Keratinocyte (primary cell): ENCODE measurements around the gene GLDN. TPM values are rescaled to one million over a fixed set of nuclear protein-coding genes. Genes with fewer than 3 reads are reported as not detected.

Source experiments
- DNase-seq: peaks from one replicate; pipeline ENCODE4 v3.0.0-alpha.2; 2011; ENCODE audit warnings: low read depth, missing footprints, low spot score
- FAIRE-seq: peaks from 2 replicates; lab custom pipeline; 2011; peaks lifted over from hg19 to GRCh38; lab: Jason Lieb, UNC
- H2AFZ ChIP-seq: 2 replicates; pipeline ENCODE4 v1.6.0; 2012; ENCODE audit warnings: low read length, control low read depth, inconsistent platforms; ENCODE audit not compliant: control insufficient read depth
- H3K27ac ChIP-seq: 2 replicates; pipeline ENCODE4 v1.5.1; 2011; ENCODE audit warnings: low read length; ENCODE audit not compliant: control insufficient read depth, insufficient read depth
- H3K27me3 ChIP-seq: 3 replicates; pipeline ENCODE4 v1.6.0; 2011; ENCODE audit warnings: low read length; ENCODE audit not compliant: control insufficient read depth, insufficient read depth; ENCODE audit errors: extremely low read depth
- H3K36me3 ChIP-seq, 2 experiments: 2 replicates in 1 of 2; 3 replicates in 1 of 2; pipeline ENCODE4 v1.5.1; 2011; ENCODE audit warnings: low read length in 2 of 2, mild to moderate bottlenecking in 1 of 2; ENCODE audit not compliant: control insufficient read depth in 2 of 2, insufficient read depth in 2 of 2; ENCODE audit errors: extremely low read depth in 1 of 2
- H3K4me1 ChIP-seq: 3 replicates; pipeline ENCODE4 v1.5.1; 2011; ENCODE audit warnings: low read length; ENCODE audit not compliant: control insufficient read depth, insufficient read depth; ENCODE audit errors: extremely low read depth
- H3K4me2 ChIP-seq: 3 replicates; pipeline ENCODE4 v1.6.0; 2011; ENCODE audit warnings: low read depth, low read length; ENCODE audit not compliant: control insufficient read depth, insufficient read depth; ENCODE audit errors: extremely low read depth
- H3K4me3 ChIP-seq, 3 experiments: fragments of 200-600 bp in 1 of 3; sonication (generic) in 1 of 3; 2 replicates in 2 of 3; 3 replicates in 1 of 3; pipeline ENCODE4 v1.5.1; 2011 to 2016; ENCODE audit warnings: low read length in 3 of 3, mild to moderate bottlenecking in 3 of 3, control low read depth in 2 of 3, inconsistent platforms in 1 of 3, low read depth in 1 of 3, mixed read lengths in 1 of 3, mixed run types in 1 of 3, moderate library complexity in 1 of 3; ENCODE audit not compliant: control insufficient read depth in 2 of 3, insufficient read depth in 2 of 3; ENCODE audit errors: extremely low read depth in 1 of 3
- H3K79me2 ChIP-seq: 2 replicates; pipeline ENCODE4 v1.6.0; 2012; ENCODE audit warnings: low read length; ENCODE audit not compliant: control insufficient read depth, insufficient read depth
- H3K9ac ChIP-seq: 3 replicates; pipeline ENCODE4 v1.6.0; 2011; ENCODE audit warnings: low read length; ENCODE audit not compliant: control insufficient read depth, insufficient read depth; ENCODE audit errors: extremely low read depth
- H3K9me1 ChIP-seq: 3 replicates; pipeline ENCODE4 v1.6.0; 2011; ENCODE audit warnings: low read length; ENCODE audit not compliant: control insufficient read depth, insufficient read depth; ENCODE audit errors: extremely low read depth
- H3K9me3 ChIP-seq: 2 replicates; pipeline ENCODE4 v1.5.1; 2012; ENCODE audit warnings: low read depth, low read length; ENCODE audit not compliant: control insufficient read depth
- H4K20me1 ChIP-seq: 3 replicates; pipeline ENCODE4 v1.6.0; 2011; ENCODE audit warnings: low read length; ENCODE audit not compliant: control insufficient read depth, insufficient read depth; ENCODE audit errors: extremely low read depth
- EZH2 ChIP-seq: IDR thresholded peaks from one replicate; pipeline ENCODE4 v1.6.1; 2012; ENCODE audit warnings: inconsistent platforms, mild to moderate bottlenecking, low read length, moderate library complexity
- dilution Hi-C: fragments of 300-500 bp; cut with MboI; formaldehyde crosslinking; loops from one replicate; pipeline ENCODE4 v1.7.0; 2020; ENCODE audit warnings: low sequenced_read_pairs; ENCODE audit not compliant: extremely low pct_ligation_motif_present
- polyA plus RNA-seq, 5 experiments: library from polyadenylated mRNA; depleted of rRNA in 3 of 5; stranded (reverse) in 3 of 5; stranded (forward) in 1 of 5; unstranded in 1 of 5; fragments of >200 nt; gene quantifications; 1 replicate in 1 of 5; 2 replicates in 3 of 5; 3 replicates in 1 of 5; pipeline versions ENCODE4 v1.2.1 to v1.2.3, GENCODE V29; 2011 to 2012; ENCODE audit warnings: missing spikeins in 2 of 5, low read depth in 1 of 5, low replicate concordance in 1 of 5
- TF ChIP-seq, protein P1 (sequence below), 3 experiments: IDR thresholded peaks in 1 of 3; conservative IDR thresholded peaks in 1 of 3; optimal IDR thresholded peaks in 1 of 3; 2 replicates in 2 of 3; 3 replicates in 1 of 3; pipeline versions ENCODE3 to v1.5.1; 2011; ENCODE audit warnings: low read length in 3 of 3, mild to moderate bottlenecking in 3 of 3, moderate library complexity in 2 of 3, control low read depth in 1 of 3, inconsistent platforms in 1 of 3; ENCODE audit not compliant: insufficient read depth in 2 of 3; ENCODE audit errors: extremely low read depth in 1 of 3

The GLDN gene
- polyA plus RNA-seq, 1 donor (not counting 4 experiments of a cell fraction or from before 2014, with no cell fraction given): 0.09 TPM

DNA sequence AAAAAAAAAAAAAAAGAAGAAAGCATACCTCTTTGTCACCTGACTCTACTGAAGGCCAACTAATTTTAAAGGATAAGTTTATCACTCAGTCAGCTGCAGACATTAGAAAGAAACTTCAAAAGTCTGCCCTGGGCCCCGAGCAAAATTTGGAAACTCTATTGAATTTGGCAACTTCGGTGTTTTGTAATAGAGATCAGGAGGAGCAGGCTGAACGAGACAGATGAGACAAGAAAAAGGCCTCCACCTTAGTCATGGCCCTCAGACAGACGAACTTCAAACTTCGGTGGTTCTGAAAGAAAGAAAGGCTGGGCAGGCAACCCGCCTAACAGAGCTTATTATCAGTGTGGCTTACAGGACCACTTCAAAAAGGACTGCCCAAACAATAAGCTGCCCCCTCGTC is 18.5 kb downstream of the GLDN start:
- H3K9me3 ChIP-seq: no peaks in the 10 kb centered on the region
- H3K79me2 ChIP-seq: no peaks in the 10 kb centered on the region
- H3K9ac ChIP-seq: no peak overlapping the region
- no peaks in the 10 kb centered on the region for H3K9me1 ChIP-seq
- H3K4me2 ChIP-seq: no peak overlapping the region
- peaks cover 8% of the 10 kb centered on the region for H3K27me3 ChIP-seq
- H4K20me1 ChIP-seq: no peaks in the 10 kb centered on the region
- dilution Hi-C loops: no loop called here
- no peak overlapping the region for H2AFZ ChIP-seq
- no peak overlapping the region for H3K4me3 ChIP-seq
- no peaks in the 10 kb centered on the region for H3K4me1 ChIP-seq
- DNase-seq: no peak
- H3K36me3 ChIP-seq: no peaks in the 10 kb centered on the region
- FAIRE-seq: no peak
- no peak overlapping the region for H3K27ac ChIP-seq
- TF ChIP-seq, protein P1, sequence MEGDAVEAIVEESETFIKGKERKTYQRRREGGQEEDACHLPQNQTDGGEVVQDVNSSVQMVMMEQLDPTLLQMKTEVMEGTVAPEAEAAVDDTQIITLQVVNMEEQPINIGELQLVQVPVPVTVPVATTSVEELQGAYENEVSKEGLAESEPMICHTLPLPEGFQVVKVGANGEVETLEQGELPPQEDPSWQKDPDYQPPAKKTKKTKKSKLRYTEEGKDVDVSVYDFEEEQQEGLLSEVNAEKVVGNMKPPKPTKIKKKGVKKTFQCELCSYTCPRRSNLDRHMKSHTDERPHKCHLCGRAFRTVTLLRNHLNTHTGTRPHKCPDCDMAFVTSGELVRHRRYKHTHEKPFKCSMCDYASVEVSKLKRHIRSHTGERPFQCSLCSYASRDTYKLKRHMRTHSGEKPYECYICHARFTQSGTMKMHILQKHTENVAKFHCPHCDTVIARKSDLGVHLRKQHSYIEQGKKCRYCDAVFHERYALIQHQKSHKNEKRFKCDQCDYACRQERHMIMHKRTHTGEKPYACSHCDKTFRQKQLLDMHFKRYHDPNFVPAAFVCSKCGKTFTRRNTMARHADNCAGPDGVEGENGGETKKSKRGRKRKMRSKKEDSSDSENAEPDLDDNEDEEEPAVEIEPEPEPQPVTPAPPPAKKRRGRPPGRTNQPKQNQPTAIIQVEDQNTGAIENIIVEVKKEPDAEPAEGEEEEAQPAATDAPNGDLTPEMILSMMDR (optimal IDR thresholded peaks at IDR 0.05 in 1 of 3, IDR thresholded peaks at IDR 0.05 in 1 of 3, conservative IDR thresholded peaks at IDR 0.05 in 1 of 3; ENCODE audit: extremely low read depth in 1 of 3, insufficient read depth in 2 of 3, low read length in 3 of 3): no peak
- TF ChIP-seq EZH2: no peak

GRCh38 chr15:51363383-51363782 is 21.9 kb downstream of the GLDN start:
- no peak for FAIRE-seq
- dilution Hi-C loops: no loop called here
- H3K4me2 ChIP-seq: no peak overlapping the region

More at GRCh38 chr15:51363383-51363782, 21.9 kb downstream of the GLDN start:
- H3K9ac ChIP-seq: no peak overlapping the region
- H3K4me1 ChIP-seq: no peaks in the 10 kb centered on the region
- TF ChIP-seq, protein P1 (optimal IDR thresholded peaks at IDR 0.05 in 1 of 3, IDR thresholded peaks at IDR 0.05 in 1 of 3, conservative IDR thresholded peaks at IDR 0.05 in 1 of 3; ENCODE audit: extremely low read depth in 1 of 3, insufficient read depth in 2 of 3, low read length in 3 of 3): no peak
- no peak for TF ChIP-seq EZH2
- H3K9me3 ChIP-seq: no peaks in the 10 kb centered on the region
- H3K79me2 ChIP-seq: no peaks in the 10 kb centered on the region
- no peaks in the 10 kb centered on the region for H3K36me3 ChIP-seq
- H3K27me3 ChIP-seq: peaks cover 8% of the 10 kb centered on the region
- no peak overlapping the region for H3K27ac ChIP-seq
- H3K4me3 ChIP-seq: no peak overlapping the region
- H2AFZ ChIP-seq: no peak overlapping the region
- H4K20me1 ChIP-seq: no peaks in the 10 kb centered on the region
- H3K9me1 ChIP-seq: no peaks in the 10 kb centered on the region
- DNase-seq: no peak
